Mesothelial cell of epicardium (in vitro differentiated cells): Measurements from ENCODE around the gene EVL. TPM values are rescaled to one million over a fixed set of nuclear protein-coding genes. Genes with fewer than 3 reads are reported as not detected.

Experiments
- DNase-seq, 2 experiments: peaks; one replicate each; pipeline ENCODE4 v3.0.0; 2021; ENCODE audit warnings: low spot score in 2 of 2; ENCODE audit not compliant: unreplicated experiment in 2 of 2
- H3K27ac Mint-ChIP-seq: 2 replicates; pipeline ENCODE4 v1.8.0; 2021; ENCODE audit warnings: mixed read lengths
- H3K27me3 Mint-ChIP-seq: 2 replicates; pipeline ENCODE4 v1.8.0; 2021; ENCODE audit warnings: low read depth, mixed read lengths
- H3K36me3 Mint-ChIP-seq: 2 replicates; pipeline ENCODE4 v1.8.0; 2021; ENCODE audit warnings: mixed read lengths
- H3K4me1 Mint-ChIP-seq: 2 replicates; pipeline ENCODE4 v1.8.0; 2021; ENCODE audit warnings: mixed read lengths
- H3K4me3 Mint-ChIP-seq: 2 replicates; pipeline ENCODE4 v1.8.0; 2021; ENCODE audit warnings: mild to moderate bottlenecking, moderate library complexity, mixed read lengths
- H3K9me3 Mint-ChIP-seq: 2 replicates; pipeline ENCODE4 v1.8.0; 2021; ENCODE audit warnings: mixed read lengths
- total RNA-seq: library from RNA; stranded (reverse); gene quantifications from 3 replicates; pipeline ENCODE4 v1.2.1, GENCODE V29; 2021
- TF ChIP-seq, protein P1 (sequence below): fragments of 200-600 bp; sonication (generic); IDR thresholded peaks from one replicate; pipeline ENCODE4 v1.5.0; 2021; ENCODE audit warnings: antibody characterized with exemption; ENCODE audit not compliant: unreplicated experiment

Gene EVL
- total RNA-seq, 1 donor from 2014 or later, result 250 TPM

DNA sequence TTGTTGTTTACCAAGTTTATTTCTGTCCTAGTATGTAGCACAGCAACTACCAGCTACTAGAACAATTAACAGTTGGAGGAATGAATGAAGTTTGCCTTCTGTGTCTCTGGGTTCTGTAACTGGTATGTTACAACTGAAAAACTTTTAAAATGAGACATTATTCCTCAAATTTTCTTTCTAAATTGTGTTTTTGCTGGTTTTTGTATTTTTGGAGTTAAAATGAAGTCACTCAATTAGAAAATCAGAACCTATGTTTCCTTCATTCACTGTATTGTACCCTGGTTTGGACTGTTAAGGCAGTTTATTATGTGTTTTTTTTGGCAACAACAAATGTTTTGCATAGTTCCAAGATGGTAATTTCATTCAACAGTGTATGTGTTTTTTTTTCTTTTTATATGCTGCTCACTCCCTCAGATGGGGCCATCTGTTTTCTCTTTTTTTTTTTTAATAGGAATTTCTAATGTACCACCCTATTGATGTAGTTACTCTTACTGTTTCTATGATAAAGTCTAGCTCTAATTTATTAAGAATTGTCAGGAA, 30.2 kb upstream of the EVL start:
- Mint-ChIP-seq H3K4me3 (no peak overlapping the region), H3K27me3 (no peaks in the 10 kb centered on the region), H3K9me3 (no peaks in the 10 kb centered on the region), H3K27ac (peak overlapping the region; percentile 22), H3K4me1 (peaks cover 68% of the 10 kb centered on the region), H3K36me3 (no peaks in the 10 kb centered on the region)
- DNase-seq, result no peak
- TF ChIP-seq, protein P1, sequence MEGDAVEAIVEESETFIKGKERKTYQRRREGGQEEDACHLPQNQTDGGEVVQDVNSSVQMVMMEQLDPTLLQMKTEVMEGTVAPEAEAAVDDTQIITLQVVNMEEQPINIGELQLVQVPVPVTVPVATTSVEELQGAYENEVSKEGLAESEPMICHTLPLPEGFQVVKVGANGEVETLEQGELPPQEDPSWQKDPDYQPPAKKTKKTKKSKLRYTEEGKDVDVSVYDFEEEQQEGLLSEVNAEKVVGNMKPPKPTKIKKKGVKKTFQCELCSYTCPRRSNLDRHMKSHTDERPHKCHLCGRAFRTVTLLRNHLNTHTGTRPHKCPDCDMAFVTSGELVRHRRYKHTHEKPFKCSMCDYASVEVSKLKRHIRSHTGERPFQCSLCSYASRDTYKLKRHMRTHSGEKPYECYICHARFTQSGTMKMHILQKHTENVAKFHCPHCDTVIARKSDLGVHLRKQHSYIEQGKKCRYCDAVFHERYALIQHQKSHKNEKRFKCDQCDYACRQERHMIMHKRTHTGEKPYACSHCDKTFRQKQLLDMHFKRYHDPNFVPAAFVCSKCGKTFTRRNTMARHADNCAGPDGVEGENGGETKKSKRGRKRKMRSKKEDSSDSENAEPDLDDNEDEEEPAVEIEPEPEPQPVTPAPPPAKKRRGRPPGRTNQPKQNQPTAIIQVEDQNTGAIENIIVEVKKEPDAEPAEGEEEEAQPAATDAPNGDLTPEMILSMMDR, result no peak

DNA sequence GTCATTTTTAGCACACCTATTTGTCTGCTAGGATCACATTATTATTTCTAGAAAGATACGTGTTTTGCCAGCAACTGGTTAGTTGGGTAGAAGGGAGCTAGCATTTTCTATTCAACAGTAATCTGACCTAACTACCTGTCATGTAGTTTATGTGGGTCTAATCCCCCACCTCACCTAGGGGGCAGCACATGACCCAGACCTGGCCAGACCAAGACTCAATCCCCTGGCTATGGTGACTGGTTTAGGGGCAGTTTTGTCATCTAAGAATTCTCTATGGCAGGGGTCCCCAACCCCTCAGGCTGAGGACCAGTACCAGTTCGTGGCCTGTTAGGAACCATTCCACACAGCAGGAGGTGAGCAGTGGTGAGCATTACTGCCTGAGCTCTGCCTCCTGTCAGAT, 29.5 kb upstream of the EVL start:
- no peak overlapping the region for H3K27ac Mint-ChIP-seq
- no peaks in the 10 kb centered on the region for H3K9me3 Mint-ChIP-seq
- H3K27me3 Mint-ChIP-seq, result no peaks in the 10 kb centered on the region
- TF ChIP-seq, protein P1, result no peak
- H3K4me1 Mint-ChIP-seq, result peaks cover 71% of the 10 kb centered on the region
- DNase-seq, result no peak
- no peaks in the 10 kb centered on the region for H3K36me3 Mint-ChIP-seq
- no peak overlapping the region for H3K4me3 Mint-ChIP-seq

DNA sequence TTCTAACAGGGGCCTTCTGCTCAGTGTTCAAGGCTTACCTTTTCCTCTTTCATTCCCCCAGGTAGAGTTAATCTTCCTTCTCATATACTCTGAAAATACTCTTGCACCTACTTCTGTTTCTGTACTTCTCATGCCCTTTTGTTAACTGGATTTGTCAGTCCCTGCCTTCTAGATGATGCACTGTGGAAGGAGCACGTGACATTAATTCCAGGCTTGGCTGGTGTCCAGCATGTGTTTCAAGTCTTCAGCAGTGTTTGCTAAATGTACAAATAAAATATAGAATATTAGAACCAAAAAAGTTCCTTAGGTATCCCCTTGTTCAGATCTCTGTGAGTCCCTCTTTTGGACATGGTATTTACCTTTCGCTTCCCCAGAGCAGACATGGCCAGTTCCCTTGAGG, 27.9 kb upstream of the EVL start:
- no peaks in the 10 kb centered on the region for H3K27me3 Mint-ChIP-seq
- no peaks in the 10 kb centered on the region for H3K36me3 Mint-ChIP-seq
- TF ChIP-seq, protein P1, result no peak
- peak in 1 of 2 experiments; percentile 29 for DNase-seq
- no peak overlapping the region for H3K4me3 Mint-ChIP-seq
- H3K27ac Mint-ChIP-seq, result peak overlapping the region; percentile 54
- no peaks in the 10 kb centered on the region for H3K9me3 Mint-ChIP-seq
- H3K4me1 Mint-ChIP-seq, result peaks cover 63% of the 10 kb centered on the region

DNA sequence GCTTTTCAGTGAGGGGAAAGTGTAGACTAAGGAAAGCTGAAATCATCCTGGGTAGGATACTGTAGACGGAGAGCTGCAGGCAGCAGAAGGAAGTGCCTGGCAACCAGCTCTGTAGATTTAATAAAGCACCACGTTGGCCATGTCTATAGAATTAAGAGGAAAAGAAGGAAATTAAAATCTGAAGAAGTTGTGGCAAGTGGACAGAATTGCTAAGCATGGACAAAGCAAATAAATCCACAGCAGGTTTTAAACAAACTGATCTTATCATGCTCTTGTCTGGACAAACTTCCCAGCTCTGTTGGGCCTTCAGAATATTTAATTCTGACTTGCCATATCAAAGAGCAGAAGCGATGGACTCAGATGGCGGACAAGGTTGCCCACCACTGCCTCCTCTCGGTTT, 27.2 kb upstream of the EVL start:
- no peak overlapping the region for H3K4me3 Mint-ChIP-seq
- H3K4me1 Mint-ChIP-seq, result peaks cover 60% of the 10 kb centered on the region
- peak overlapping the region; percentile 54 for H3K27ac Mint-ChIP-seq
- H3K9me3 Mint-ChIP-seq, result no peaks in the 10 kb centered on the region
- H3K36me3 Mint-ChIP-seq, result no peaks in the 10 kb centered on the region
- no peak for DNase-seq
- no peaks in the 10 kb centered on the region for H3K27me3 Mint-ChIP-seq
- TF ChIP-seq, protein P1, result no peak

DNA sequence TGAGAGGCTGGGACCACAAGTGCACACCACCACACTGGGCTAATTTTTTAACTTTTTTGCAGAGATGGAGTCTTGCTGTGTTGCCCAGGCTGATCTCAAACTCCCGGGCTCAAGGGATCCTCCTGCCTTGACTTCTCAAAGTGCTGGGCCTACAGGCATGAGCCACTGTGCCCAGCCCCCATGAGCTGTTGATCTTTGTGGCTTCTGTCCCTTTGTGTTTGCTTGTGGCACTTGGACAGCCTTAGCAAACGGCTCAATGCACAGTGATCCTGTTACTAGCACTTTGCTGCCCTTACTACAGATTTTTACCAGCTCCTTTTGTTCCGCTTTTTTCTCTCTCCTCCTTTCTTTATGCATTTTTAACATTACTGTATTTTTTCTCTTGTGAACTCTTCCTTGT, 25.3 kb upstream of the EVL start:
- H3K4me1 Mint-ChIP-seq, result peaks cover 53% of the 10 kb centered on the region
- TF ChIP-seq, protein P1, result no peak
- H3K27me3 Mint-ChIP-seq, result no peaks in the 10 kb centered on the region
- no peaks in the 10 kb centered on the region for H3K9me3 Mint-ChIP-seq
- no peak for DNase-seq
- H3K27ac Mint-ChIP-seq, result peak overlapping the region; percentile 93
- H3K36me3 Mint-ChIP-seq, result no peaks in the 10 kb centered on the region
- H3K4me3 Mint-ChIP-seq, result no peak overlapping the region

DNA sequence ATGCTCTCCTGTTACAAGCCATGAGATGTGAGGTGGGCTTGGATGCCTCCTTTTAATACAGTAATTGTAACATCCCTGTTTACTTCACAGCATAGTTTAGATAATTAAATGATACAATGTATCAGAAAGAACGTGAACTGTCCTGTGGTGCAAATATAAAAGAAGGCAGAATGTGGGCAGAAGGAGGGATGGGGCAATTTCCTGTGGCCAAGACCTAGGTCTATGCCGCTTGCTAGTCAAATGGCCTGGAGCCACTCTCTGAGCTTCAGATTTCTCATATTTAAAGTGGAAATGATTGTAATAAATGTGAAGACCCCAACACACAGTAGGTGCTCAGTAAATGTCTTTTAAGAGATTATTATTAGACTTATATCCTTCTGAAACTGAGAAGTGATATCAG, 24.0 kb upstream of the EVL start:
- TF ChIP-seq, protein P1, result no peak
- DNase-seq, result no peak
- Mint-ChIP-seq H3K36me3 (no peaks in the 10 kb centered on the region), H3K4me1 (peaks cover 59% of the 10 kb centered on the region), H3K27ac (peak overlapping the region; percentile 35), H3K9me3 (no peaks in the 10 kb centered on the region), H3K4me3 (no peak overlapping the region), H3K27me3 (no peaks in the 10 kb centered on the region)
